Measurements from ENCODE around the gene HEPHL1.

- TF ChIP-seq CTCF (IDR thresholded peaks at IDR 0.05) (no peak), POLR2A (IDR thresholded peaks at IDR 0.05) (no peak), POLR2AphosphoS5 (IDR thresholded peaks at IDR 0.05) (no peak)
Measured at GRCh38 chr11:94089341-94089740, 68.2 kb downstream of the HEPHL1 start.
